Upper lobe of left lung (tissue), 4 donors: Measurements from ENCODE around the gene RNF14.

Experiments used
- POLR2AphosphoS5 ChIP-seq, 2 donors: sonication (generic); formaldehyde crosslinking; IDR thresholded peaks; one replicate each; pipeline ENCODE4 v1.5.1; 2017; ENCODE audit warnings: antibody characterized with exemption in 2 of 2
- TF ChIP-seq, protein P1 (sequence below), 6 experiments: fragments of 450-650 bp in 4 of 6; fragments of 200-600 bp in 2 of 6; sonication (generic) in 2 of 6; IDR thresholded peaks; one replicate each; pipeline ENCODE4 v1.5.1; 2016 to 2019; ENCODE audit warnings: antibody characterized with exemption in 6 of 6

DNA sequence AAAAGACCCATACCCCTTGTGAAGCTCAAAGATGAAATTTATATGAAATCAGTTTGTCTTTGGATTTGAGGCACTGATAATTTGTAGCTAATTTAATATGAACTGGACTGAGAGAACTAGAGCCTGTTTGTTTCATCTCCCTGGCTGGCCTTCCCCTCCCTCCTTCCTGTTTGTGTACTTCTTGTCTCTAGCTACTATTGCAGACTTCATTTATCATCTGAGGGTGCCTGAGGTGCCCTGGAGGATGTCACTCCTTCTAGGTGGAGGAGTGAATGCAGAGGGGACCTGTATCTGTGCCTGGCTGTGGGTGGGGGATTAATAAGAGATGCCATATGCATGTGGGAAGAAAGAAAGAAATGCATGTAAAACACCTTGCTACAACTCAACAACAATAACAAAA, 66.1 kb downstream of the RNF14 start:
- TF ChIP-seq, protein P1, sequence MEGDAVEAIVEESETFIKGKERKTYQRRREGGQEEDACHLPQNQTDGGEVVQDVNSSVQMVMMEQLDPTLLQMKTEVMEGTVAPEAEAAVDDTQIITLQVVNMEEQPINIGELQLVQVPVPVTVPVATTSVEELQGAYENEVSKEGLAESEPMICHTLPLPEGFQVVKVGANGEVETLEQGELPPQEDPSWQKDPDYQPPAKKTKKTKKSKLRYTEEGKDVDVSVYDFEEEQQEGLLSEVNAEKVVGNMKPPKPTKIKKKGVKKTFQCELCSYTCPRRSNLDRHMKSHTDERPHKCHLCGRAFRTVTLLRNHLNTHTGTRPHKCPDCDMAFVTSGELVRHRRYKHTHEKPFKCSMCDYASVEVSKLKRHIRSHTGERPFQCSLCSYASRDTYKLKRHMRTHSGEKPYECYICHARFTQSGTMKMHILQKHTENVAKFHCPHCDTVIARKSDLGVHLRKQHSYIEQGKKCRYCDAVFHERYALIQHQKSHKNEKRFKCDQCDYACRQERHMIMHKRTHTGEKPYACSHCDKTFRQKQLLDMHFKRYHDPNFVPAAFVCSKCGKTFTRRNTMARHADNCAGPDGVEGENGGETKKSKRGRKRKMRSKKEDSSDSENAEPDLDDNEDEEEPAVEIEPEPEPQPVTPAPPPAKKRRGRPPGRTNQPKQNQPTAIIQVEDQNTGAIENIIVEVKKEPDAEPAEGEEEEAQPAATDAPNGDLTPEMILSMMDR (IDR thresholded peaks at IDR 0.05) = no peak
- TF ChIP-seq POLR2AphosphoS5 (IDR thresholded peaks at IDR 0.05) = no peak
